ENCODE results near the gene U2AF1L4.

The U2AF1L4 gene

GRCh38 chr19:35757231-35757748 lies 12.1 kb upstream of the U2AF1L4 start:
- DNase-seq (ENCODE audit: low read depth in 2 of 2): no peak

DNA sequence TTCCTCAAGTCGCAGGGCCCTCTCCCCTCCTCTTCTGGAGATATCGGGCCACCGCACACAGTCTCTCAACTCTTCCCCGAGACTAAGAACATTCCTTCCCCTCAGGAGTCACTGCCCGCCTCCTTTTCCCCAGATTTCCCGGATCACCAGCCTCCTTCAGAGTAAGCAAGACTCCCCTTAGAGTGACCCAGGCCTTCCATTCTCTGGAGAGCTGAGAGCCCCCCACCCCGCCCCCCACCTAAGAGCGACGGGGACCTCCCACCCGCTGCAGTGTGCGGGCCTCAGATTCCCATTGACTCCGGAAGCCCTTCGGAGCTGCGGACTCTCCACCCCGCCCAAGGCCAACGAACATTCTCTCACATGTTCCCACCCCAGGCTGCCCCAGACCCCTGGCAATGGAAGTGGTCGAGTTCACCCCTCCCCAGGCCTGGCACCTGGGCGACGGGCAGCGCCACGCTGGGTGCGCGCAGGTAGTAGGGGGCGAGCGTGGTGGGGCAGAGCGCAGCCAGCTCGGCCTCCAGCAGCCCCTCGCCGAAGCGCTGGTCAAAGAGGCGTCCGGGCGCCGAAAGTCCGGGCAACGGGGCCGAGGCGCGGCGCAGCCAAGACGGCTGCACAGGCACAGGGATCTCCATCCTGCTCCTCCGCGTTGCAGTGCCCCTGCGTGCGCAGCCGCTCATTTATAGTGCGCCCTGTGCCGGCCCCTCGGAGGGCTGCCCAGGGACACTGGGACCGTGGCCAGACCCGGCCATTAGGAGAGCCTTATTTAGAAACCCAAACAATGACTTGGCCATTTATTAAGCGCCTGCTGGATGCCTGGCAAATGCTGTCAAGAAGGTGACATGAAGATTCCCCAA lies 11.4 kb upstream of the U2AF1L4 start, which contains the start of gene HSPB6:
Gene HSPB6, minus strand, starts transcription at position 653 of the 854 bp plus-strand sequence. Its CDS starts 21 bp downstream, at position 632.
- no peak for DNase-seq (ENCODE audit: low read depth in 2 of 2)

- DNase-seq (ENCODE audit: low read depth in 2 of 2): peak in 1 of 2 donors; percentile 66
Observed at GRCh38 chr19:35755550-35756376, 10.5 kb upstream of the U2AF1L4 start.

DNA sequence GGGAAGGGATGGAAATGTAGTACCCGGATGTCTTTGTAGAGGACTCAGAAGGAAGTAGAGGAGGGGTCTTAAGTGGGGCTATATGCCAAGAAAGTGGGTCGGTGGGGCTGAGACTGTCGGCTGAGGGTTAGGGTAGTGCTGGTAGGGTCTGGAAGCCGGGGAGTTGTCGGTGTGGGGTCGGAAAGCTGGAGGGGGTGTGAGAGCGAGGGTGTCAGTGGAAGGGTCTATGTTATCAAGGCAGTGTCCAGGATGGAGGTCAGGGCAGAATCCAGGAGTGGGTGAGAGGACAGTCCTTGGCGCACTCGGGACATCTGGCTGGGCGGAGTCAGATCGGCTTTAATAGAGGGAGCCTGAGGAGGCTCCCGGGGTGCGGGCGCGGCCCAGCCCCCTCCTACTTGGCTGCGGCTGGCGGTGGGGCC lies 9.9 kb upstream of the U2AF1L4 start:
- no peak for DNase-seq (ENCODE audit: low read depth in 2 of 2)

GRCh38 chr19:35754370-35755130 lies 9.3 kb upstream of the U2AF1L4 start:
- no peak for DNase-seq (ENCODE audit: low read depth in 2 of 2)

GRCh38 chr19:35753634-35754369 lies 8.6 kb upstream of the U2AF1L4 start:
- no peak for DNase-seq (ENCODE audit: low read depth in 2 of 2)

- no peak for DNase-seq (ENCODE audit: low read depth in 2 of 2)
Observed at GRCh38 chr19:35752746-35753350, 7.6 kb upstream of the U2AF1L4 start.

DNA sequence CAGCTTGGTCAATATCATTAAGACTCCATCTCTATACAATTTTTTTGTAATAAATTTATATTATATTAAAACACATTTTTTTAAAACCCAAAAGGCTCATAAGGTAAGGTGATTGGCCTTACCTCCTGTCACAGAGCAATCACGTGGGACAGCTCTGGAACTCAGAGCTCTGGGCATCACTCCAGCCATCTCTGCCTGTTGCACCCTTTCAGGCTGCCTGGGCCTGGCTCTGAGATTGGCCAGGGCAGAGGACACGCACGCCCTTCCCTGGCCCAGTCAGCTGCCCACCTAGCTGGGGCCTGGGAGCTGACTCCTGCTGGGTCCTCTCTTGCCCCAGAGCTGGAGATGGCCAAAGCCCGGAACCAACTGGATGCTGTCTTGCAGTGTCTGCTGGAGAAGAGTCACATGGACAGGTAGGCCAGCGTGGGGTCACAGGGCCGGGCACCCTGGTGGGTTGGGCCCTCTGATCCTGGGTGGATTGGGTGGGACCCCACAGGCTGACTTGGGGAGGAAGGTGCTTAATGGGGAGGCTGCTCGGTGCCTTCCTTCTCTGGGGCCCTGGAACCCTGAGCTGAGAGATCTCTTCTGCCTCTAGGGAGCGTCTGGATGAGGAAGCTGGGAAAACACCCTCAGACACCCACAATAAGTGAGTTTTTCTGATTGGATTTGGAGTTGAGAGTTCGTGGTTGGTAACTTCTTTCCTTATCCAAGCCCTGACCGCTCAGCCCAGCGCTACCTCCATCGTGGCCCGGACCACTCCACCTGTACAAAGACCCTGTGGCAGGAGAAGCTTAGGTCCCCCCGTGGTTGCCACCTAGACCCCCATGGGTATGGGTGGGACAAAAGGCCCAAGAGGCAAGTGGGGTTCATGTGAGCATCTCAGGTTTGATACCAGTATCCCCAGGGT lies 6.9 kb upstream of the U2AF1L4 start:
- DNase-seq (ENCODE audit: low read depth in 2 of 2): no peak

DNA sequence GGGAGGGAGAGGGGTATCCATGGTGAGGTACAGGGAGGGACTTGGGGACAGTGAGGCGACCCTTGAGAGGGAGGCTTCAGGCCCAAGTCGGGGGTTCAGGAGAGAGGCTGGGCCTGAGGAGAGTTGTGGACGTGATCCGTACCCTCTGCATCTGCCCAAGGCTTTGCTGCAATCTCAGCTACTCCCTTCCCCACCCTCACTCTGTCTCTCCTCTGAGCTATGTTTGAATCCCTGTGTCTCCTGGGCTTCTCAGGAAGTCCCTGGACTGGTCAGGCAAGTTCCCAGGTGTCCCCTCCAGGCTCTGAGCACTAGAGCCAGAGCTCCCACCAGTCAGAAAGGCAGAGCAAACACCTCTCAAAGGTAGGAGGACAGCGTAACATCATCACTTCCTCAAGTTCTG lies 4.9 kb upstream of the U2AF1L4 start:
- no peak for DNase-seq (ENCODE audit: low read depth in 2 of 2)

DNA sequence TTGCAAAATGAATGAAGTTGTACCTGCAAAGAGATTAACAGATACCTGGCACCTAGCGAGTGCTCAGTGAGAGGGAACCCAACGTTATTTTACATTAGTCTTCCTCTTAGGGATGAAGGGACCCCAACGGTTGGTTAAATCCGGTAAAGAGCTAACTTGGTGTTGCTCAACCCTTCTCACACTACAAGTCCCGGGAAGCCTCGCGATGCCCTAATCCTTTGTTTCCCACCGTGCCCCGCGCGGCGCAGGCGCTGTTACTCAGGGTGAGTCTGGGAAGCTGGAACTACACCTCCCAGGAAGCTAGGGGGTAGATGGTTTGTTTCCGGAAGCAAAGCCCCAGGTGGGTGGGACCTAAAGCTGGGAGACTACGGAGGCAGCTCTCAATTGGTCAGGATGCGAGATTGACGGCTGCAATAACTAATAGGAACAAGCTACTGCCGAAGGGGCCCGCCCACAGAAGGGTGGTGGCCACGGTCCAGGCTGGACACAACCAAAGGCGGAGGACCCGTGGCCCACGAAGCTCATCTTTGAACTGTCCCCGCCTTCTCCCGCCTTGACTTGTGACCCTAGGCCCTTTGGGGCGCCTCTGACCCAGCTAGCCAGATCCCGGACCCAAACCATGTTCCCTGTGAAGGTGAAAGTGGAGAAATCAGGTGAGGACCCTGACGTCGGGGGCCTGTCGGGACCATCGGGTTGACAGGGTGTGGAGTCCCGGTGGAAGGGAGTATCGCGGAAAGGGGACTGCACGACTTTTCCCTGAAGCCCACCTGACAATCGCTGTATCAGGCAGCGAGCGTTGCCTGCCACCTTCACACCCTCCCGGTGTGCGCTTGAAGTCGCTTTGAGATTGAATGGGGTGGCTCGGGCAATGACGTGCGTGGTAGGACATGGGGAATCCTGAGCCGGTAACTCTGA lies 3.1 kb upstream of the U2AF1L4 start, which contains the start of gene LIN37:
Gene LIN37, plus strand, starts transcription at position 471 of the 915 bp plus-strand sequence. Its CDS starts 149 bp downstream, at position 620.
- peak; percentile 98 to 100 for DNase-seq (ENCODE audit: low read depth in 2 of 2)

- DNase-seq (ENCODE audit: low read depth in 2 of 2): no peak
Observed at GRCh38 chr19:35746531-35746930, 1.3 kb upstream of the U2AF1L4 start.

DNA sequence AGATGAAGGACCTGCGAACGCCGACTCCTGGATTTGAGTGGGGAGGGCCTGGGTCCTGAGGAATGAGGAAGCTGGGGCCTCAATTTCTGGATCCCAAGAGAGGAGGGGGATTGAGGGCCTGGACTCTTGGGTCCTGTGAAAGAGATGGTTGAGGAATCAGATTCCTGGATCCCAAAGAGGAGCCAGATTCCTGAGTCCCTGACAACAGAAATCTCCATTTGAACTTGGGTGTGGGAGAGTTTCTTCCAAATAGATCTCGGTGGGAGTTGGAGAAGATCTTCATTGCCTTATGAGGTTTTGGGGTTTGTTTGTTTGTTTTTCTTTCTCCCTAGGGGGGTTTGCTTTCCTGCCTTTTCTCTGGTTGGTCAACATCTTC lies 857 bp upstream of the U2AF1L4 start:
- no peak for DNase-seq (ENCODE audit: low read depth in 2 of 2)

DNA sequence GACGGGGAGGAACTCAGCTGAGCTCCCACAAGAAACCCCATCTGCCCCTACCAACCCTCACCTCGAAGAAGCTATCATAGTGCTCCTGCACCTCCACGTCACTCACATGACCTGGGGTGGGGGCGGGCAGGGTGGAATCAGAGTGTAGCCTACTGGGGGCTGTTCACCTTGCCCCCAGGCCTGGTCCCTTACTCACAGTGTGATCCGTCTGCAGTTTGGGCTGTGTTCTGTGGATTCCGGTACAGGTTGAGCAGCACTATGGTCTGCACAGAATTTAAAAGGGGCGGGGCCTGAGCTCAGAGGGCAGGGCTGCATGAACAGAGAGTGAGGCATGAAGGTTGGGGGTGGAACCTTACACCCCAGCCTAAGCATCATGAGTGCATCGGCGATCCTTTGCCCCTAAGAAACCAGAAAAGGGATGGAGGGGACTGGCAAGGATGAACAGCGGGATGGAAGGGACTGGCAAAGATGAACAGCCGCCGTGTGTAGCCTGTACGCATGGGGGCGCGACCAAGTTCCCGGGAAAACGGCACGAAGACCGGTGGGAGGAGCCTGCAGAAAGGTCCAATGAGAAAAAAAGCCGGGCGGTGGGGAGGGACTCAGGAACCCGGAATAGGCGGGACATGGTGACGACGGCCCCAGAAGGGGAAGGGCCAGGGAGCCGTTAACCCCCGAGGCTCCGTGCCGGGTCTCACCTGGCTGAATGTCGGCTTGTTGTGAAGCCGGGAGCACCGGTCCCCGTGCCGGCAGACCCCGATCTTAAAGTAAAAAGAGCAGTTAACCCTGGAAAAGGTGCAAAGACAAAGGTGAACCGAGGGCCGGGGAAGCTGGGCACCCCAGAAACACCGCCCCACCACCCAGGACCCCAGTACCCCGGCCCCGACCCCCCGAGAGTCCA lies 539 bp downstream of the U2AF1L4 start:
- DNase-seq (ENCODE audit: low read depth in 2 of 2): peak; percentile 88 to 90

GRCh38 chr19:35743640-35744429 lies 1.4 kb downstream of the U2AF1L4 start:
- DNase-seq (ENCODE audit: low read depth in 2 of 2): no peak

DNA sequence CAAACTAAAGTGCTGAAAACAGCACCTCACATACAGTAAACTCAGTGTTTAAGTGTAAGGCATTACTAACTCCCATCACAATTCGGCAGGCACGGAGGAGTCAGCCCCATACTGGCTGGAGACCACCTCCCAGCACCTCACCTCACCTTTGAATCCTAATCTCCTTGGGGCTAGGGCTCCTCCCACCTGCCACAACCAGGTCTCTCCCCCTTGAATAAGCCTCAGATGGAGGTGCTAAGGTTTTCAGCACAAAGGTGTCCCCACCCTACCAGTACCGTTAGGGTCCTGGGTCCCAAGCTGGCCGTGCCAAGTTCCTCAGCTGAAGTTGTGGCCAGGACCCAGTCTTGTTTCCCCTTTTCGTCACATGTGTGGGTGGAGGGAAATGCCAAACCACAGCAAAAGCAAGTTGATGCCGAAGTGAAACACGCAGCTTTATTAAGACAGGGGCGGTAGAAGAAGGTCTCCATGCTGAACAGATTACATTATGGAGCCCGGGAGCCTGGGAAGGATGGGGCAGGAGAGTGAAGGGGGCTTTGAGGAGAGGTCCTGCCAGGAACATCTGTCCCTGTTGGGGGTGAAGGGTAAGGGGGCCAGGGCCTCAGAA lies 3.0 kb downstream of the U2AF1L4 start, which contains the start of gene IGFLR1:
Gene IGFLR1, minus strand, starts transcription at position 332 of the 604 bp plus-strand sequence. CDS start 1,272 bp downstream, outside the sequence.
- DNase-seq (ENCODE audit: low read depth in 2 of 2): peak; percentile 58 to 65

GRCh38 chr19:35741203-35741515 lies 4.1 kb downstream of the U2AF1L4 start:
- no peak for DNase-seq (ENCODE audit: low read depth in 2 of 2)

Measured in stimulated activated CD8-positive, alpha-beta memory T cell treated with anti-CD3 and anti-CD28 coated beads, Interleukin-7, amount 100 ng/mL, for 4 hours (primary cell).